ENCODE results near the gene ELAVL2. TPM values are rescaled to one million over a fixed set of nuclear protein-coding genes. Genes with fewer than 3 reads are reported as not detected.

ELAVL2 gene
- total RNA-seq, 2 experiments from 2014 or later, result not detected

DNA sequence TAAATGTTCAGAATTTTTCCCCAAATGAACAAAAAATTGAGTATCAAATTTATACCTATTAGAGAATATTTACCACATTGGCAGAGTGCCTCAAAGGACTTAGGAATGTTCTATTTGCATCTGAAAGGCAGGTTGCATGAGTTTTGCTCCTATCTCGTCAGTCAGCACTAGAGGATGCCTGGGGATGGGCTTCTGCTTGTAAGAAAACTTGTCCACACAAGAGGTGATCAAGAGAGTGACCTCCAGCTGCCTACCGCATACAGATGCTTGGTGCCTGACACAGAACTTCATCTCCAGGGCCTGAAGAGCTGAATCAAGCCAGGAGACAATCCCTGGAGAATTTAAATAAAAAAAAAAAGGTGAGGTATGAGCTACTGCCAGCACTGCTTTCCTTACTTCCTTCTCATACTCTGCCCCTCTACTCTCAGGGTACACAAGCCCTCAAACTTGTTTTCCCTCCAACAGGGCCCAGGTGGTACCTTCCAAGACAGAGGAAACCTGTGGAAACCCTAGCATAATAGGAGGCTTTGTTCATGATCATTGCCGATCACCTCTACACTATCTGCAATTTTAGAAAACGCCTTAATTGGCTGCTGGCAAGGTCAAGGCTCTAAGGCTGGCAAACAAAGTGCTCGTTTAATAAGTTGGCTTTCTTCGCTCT, 166.6 kb downstream of the ELAVL2 start:
- ChIA-PET POLR2A (no interaction called here), CTCF (no interaction called here)
- Histone ChIP-seq H3K4me1 (ENCODE audit: insufficient read depth, low read length) (no peaks in the 10 kb centered on the region), H3K4me3 (ENCODE audit: low read length) (no peak overlapping the region), H3K9me3 (ENCODE audit: control insufficient read depth in 1 of 2, insufficient read depth in 1 of 2, low read length in 2 of 2) (peaks cover 0 to 3% of the 10 kb centered on the region in 2 experiments), H3K27ac (ENCODE audit: low read depth in 1 of 2, low read length in 2 of 2) (no peak overlapping the region), H3K36me3 (ENCODE audit: insufficient read depth, low read length) (no peaks in the 10 kb centered on the region), H3K27me3 (ENCODE audit: control insufficient read depth in 1 of 2, insufficient read depth in 2 of 2, low read length in 2 of 2) (no peaks in the 10 kb centered on the region)
- Mint-ChIP-seq H3K27me3 (no peaks in the 10 kb centered on the region), H3K36me3 (ENCODE audit: low read depth) (no peaks in the 10 kb centered on the region), H3K4me3 (no peak overlapping the region), H3K4me1 (ENCODE audit: low read depth) (no peaks in the 10 kb centered on the region), H3K27ac (no peak overlapping the region), H3K9me3 (peaks cover 15% of the 10 kb centered on the region)
- ATAC-seq (ENCODE audit: poor library complexity) (no peak), DNase-seq (no peak)
- intact Hi-C loops (cut with DNase I, micrococcal nuclease), result no loop called here
- TF ChIP-seq, protein P1, sequence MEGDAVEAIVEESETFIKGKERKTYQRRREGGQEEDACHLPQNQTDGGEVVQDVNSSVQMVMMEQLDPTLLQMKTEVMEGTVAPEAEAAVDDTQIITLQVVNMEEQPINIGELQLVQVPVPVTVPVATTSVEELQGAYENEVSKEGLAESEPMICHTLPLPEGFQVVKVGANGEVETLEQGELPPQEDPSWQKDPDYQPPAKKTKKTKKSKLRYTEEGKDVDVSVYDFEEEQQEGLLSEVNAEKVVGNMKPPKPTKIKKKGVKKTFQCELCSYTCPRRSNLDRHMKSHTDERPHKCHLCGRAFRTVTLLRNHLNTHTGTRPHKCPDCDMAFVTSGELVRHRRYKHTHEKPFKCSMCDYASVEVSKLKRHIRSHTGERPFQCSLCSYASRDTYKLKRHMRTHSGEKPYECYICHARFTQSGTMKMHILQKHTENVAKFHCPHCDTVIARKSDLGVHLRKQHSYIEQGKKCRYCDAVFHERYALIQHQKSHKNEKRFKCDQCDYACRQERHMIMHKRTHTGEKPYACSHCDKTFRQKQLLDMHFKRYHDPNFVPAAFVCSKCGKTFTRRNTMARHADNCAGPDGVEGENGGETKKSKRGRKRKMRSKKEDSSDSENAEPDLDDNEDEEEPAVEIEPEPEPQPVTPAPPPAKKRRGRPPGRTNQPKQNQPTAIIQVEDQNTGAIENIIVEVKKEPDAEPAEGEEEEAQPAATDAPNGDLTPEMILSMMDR (IDR thresholded peaks at IDR 0.05), result no peak

DNA sequence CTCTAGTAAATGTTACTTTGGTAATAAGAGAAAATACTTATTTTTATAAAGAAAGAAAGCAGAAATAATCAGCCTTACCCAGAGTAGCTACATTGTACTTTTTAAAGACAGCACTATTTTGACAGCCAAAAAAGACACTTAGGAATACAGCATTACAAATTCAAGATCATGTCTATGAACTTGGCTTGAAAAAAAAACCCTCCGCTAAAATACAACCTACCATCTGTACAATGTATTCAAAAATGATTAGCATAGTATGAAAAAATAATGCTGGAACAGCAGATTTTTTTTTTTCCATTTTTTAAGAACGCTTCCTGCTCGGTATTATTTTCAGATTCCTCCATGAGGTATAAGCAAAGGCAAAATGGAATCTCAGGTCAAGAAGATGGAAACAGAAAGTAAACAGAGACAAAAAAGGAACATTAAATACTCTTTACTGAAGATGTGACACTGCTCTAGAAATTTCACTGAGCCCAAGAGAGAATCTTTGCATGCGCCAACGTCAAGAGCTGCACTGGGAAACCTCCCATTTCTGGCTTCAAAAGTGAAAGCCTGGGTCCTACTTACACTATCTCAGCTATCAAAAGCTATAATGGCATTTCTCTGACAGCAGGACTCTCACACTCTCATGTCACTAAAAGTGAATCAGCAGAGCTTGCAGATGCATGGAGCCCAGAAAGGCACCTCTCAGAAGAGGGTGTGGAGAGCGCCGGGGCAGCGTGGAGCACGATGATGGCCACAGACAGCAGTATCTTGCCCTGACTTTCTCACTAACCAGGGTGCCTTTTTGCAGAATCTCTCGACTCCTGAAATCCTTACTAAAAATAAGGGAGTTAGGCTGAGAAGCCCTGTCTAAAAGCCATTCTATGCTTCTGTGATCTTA, 167.4 kb downstream of the ELAVL2 start:
- TF ChIP-seq, protein P1 (IDR thresholded peaks at IDR 0.05), result no peak
- Histone ChIP-seq H3K9me3 (ENCODE audit: control insufficient read depth in 1 of 2, insufficient read depth in 1 of 2, low read length in 2 of 2) (peaks cover 0 to 3% of the 10 kb centered on the region in 2 experiments), H3K4me1 (ENCODE audit: insufficient read depth, low read length) (no peaks in the 10 kb centered on the region), H3K4me3 (ENCODE audit: low read length) (no peak overlapping the region), H3K27ac (ENCODE audit: low read depth in 1 of 2, low read length in 2 of 2) (no peak overlapping the region), H3K36me3 (ENCODE audit: insufficient read depth, low read length) (no peaks in the 10 kb centered on the region), H3K27me3 (ENCODE audit: control insufficient read depth in 1 of 2, insufficient read depth in 2 of 2, low read length in 2 of 2) (no peaks in the 10 kb centered on the region)
- no peak overlapping the region for H3K27ac Mint-ChIP-seq
- H3K4me3 Mint-ChIP-seq, result no peak overlapping the region
- intact Hi-C loops (cut with DNase I, micrococcal nuclease), result no loop called here
- CTCF ChIA-PET, result no interaction called here
- H3K27me3 Mint-ChIP-seq, result no peaks in the 10 kb centered on the region
- H3K4me1 Mint-ChIP-seq (ENCODE audit: low read depth), result no peaks in the 10 kb centered on the region
- no peaks in the 10 kb centered on the region for H3K36me3 Mint-ChIP-seq (ENCODE audit: low read depth)
- POLR2A ChIA-PET, result no interaction called here
- H3K9me3 Mint-ChIP-seq, result peaks cover 15% of the 10 kb centered on the region
- no peak for ATAC-seq (ENCODE audit: poor library complexity)
- no peak for DNase-seq

DNA sequence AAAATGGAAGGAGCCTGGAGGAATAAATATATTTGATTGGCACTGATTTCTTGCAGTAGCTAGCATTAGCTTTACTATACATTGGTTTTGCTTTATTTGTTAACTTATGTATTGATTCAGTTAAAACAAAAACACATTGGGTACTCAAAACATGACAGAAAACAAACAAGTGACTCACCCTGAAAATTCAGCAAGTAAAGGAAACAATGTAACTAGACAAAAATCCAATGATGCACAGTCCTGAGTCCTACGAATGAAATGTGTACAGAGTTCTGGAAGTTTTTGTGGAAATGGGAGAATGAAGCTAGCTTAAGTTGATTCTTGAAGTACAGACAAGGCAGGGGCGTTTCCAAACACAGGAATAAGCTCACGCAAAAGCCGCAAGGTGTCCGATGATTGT, 175.0 kb downstream of the ELAVL2 start:
- TF ChIP-seq, protein P1 (IDR thresholded peaks at IDR 0.05), result no peak
- no peaks in the 10 kb centered on the region for H3K36me3 Mint-ChIP-seq (ENCODE audit: low read depth)
- H3K4me1 Mint-ChIP-seq (ENCODE audit: low read depth), result no peaks in the 10 kb centered on the region

More for the DNA sequence above, 175.0 kb downstream of the ELAVL2 start:
- Histone ChIP-seq H3K36me3 (ENCODE audit: insufficient read depth, low read length) (no peaks in the 10 kb centered on the region), H3K4me3 (ENCODE audit: low read length) (no peak overlapping the region), H3K27me3 (ENCODE audit: control insufficient read depth in 1 of 2, insufficient read depth in 2 of 2, low read length in 2 of 2) (no peaks in the 10 kb centered on the region), H3K27ac (ENCODE audit: low read depth in 1 of 2, low read length in 2 of 2) (no peak overlapping the region), H3K9me3 (ENCODE audit: control insufficient read depth in 1 of 2, insufficient read depth in 1 of 2, low read length in 2 of 2) (no peaks in the 10 kb centered on the region), H3K4me1 (ENCODE audit: insufficient read depth, low read length) (no peaks in the 10 kb centered on the region)
- ChIA-PET POLR2A (no interaction called here), CTCF (no interaction called here)
- H3K9me3 Mint-ChIP-seq, result peaks cover 10% of the 10 kb centered on the region
- ATAC-seq (ENCODE audit: poor library complexity) (no peak), DNase-seq (no peak)
- intact Hi-C loops (cut with DNase I, micrococcal nuclease), result no loop called here
- H3K27ac Mint-ChIP-seq, result no peak overlapping the region
- H3K4me3 Mint-ChIP-seq, result no peak overlapping the region
- H3K27me3 Mint-ChIP-seq, result no peaks in the 10 kb centered on the region

Measured in CD4-positive, alpha-beta T cell (primary cell).